ENCODE measurements around the gene ELMOD1.

ELMOD1 gene

GRCh38 chr11:107631931-107632330 lies 41.0 kb downstream of the ELMOD1 start:
- DNase-seq (ENCODE audit: low read depth in 2 of 2, low spot score in 1 of 2): no peak

GRCh38 chr11:107646783-107647182 lies 55.8 kb downstream of the ELMOD1 start:
- no peak for DNase-seq (ENCODE audit: low read depth in 2 of 2, low spot score in 1 of 2)

DNA sequence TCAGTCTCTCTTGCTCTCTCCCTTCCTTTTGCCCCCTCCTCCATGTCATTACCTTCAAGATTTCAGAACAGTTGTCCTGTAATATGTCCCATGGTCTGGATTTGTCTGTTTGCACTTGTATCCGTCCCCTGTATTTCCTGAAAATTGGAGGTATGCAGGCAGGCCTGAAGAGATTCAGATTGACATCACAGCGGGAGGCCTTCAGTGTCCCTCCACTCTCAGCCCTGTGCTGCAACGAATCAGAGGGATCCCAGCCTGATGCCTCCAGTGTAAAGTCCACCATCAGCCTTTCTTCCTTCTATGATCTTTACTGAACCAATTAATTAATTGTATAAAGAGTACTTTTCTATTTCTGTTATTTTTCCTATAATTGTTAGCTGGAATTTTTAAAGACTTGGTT lies 57.3 kb downstream of the ELMOD1 start:
- DNase-seq (ENCODE audit: low read depth in 2 of 2, low spot score in 1 of 2): no peak

DNA sequence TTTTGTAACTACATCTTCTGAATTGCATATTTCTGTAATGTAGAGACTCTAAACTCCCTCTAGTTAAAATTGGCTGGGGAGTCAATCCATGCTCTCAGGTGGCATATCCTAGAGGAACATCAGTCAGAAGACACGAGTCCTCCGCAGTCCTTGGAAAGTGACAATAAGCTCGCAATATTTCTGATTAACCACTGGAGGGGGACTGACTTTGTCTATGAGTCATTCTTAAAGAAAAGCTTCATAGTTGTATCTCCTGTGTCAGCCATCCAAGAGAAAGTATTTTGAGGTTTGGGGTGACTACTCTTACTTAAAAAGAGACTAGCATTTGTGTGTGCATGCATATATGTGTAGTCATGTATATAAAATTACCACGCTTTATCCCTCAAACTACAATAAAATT lies 60.7 kb downstream of the ELMOD1 start:
- DNase-seq (ENCODE audit: low read depth in 2 of 2, low spot score in 1 of 2): no peak

- DNase-seq (ENCODE audit: low read depth in 2 of 2, low spot score in 1 of 2): no peak
These were observed 62.1 kb downstream of the ELMOD1 start for GRCh38 chr11:107653076-107653475.

GRCh38 chr11:107655602-107656001 lies 64.7 kb downstream of the ELMOD1 start:
- no peak for DNase-seq (ENCODE audit: low read depth in 2 of 2, low spot score in 1 of 2)

GRCh38 chr11:107659310-107659709 lies 68.4 kb downstream of the ELMOD1 start:
- DNase-seq (ENCODE audit: low read depth in 2 of 2, low spot score in 1 of 2): no peak

GRCh38 chr11:107660066-107660465 lies 69.1 kb downstream of the ELMOD1 start:
- DNase-seq (ENCODE audit: low read depth in 2 of 2, low spot score in 1 of 2): no peak

DNA sequence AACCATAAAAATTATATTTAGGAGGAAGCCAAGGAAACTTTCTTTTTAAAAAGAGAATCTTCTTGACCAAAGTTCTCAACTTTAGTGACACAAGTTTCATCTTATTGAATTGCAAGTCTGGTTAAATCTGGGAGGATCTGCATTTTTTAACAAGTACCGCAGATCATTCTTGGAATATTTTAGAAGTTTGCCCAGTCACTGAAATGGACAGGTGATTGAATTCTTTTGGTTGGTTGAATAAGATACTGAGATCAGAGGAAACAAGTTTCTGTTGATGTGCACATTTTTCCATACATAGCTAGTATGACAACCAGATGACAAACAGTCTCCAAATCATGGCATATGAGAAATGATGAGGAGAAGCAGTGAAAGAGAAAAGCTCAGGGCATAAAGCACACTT lies 70.7 kb downstream of the ELMOD1 start:
- no peak for DNase-seq (ENCODE audit: low read depth in 2 of 2, low spot score in 1 of 2)

DNA sequence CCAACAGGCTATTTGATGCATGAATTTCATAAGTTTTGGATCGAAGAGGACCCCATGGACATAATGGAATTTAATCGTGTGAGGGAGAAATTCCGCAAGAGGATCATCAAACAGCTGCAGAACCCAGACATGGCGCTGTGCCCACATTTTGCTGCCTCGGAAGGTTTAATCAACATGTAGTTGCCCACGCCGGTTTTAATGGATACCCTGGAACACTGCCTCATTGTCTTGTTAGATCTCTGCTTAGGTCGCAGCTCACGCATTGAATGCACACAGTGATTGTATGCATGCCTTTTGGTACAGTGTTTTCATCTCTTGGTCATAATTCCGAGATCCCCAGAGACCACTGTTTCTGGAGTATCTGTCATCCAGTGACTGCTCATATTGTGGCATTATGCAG lies 74.1 kb downstream of the ELMOD1 start:
- DNase-seq (ENCODE audit: low read depth in 2 of 2, low spot score in 1 of 2): no peak

- no peak for DNase-seq (ENCODE audit: low read depth in 2 of 2, low spot score in 1 of 2)
These were observed 76.1 kb downstream of the ELMOD1 start for GRCh38 chr11:107666911-107667613.

GRCh38 chr11:107669191-107669740 lies 78.3 kb downstream of the ELMOD1 start:
- DNase-seq (ENCODE audit: low read depth in 2 of 2, low spot score in 1 of 2): no peak

- no peak for DNase-seq (ENCODE audit: low read depth in 2 of 2, low spot score in 1 of 2)
These were observed 79.1 kb downstream of the ELMOD1 start for GRCh38 chr11:107669893-107670601.

DNA sequence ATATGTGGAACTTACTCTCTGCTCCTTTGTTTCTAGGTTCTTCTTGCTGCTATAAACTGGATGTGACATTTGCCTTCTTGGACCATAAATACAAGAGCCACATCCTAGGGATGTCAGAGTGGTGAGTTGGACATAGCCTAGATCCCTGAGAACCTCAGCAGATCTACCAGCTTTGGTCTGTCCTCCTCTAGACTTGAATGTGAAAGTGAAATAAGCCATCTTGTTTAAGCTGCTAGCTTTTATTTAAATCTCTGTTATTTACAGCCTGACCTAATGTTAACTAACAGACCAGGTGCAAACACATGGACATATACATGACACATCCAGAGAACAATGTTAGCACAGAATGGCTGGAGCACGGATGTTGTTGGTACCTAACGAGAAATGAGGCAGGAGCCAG lies 85.0 kb downstream of the ELMOD1 start:
- no peak for DNase-seq (ENCODE audit: low read depth in 2 of 2, low spot score in 1 of 2)

DNA sequence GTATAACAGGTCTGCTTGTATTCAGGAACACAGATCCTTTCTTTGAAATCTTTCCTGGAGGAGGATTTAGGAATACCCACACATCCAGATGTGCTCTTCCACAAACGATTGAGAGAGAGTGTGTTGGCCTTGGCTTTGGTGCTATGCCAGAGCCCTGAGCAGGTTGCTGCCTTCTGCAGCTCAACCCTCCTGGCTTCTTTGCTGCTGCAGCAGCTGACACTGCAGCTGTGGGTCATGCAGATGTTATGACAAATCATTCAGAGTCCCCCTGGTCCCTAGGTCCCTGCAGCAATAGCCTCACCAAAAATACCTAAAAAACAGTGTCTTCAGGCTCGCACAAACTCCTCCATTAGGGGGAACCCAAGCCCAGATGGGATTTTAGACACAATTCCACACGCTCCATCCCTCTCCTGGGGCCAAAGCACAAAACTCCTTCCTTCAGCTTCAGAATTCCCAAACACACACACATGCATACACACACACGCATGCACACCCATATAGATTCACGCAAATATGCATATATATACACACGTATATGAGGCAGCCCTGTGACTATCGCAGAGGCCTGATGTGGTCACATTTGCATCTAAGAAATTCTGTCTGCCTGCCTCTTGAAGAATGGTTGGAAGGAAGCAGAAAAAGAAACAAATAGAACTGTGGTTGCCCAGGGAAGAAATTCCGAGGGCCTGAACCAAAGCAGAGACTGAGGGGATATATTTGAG lies 85.5 kb downstream of the ELMOD1 start:
- no peak for DNase-seq (ENCODE audit: low read depth in 2 of 2, low spot score in 1 of 2)

- DNase-seq (ENCODE audit: low read depth in 2 of 2, low spot score in 1 of 2): no peak
These were observed 87.1 kb downstream of the ELMOD1 start for GRCh38 chr11:107677924-107678631.

- DNase-seq (ENCODE audit: low read depth in 2 of 2, low spot score in 1 of 2): no peak
These were observed 87.7 kb downstream of the ELMOD1 start for GRCh38 chr11:107678632-107678971.

- DNase-seq (ENCODE audit: low read depth in 2 of 2, low spot score in 1 of 2): no peak
These were observed 88.5 kb downstream of the ELMOD1 start for GRCh38 chr11:107679255-107680024.

DNA sequence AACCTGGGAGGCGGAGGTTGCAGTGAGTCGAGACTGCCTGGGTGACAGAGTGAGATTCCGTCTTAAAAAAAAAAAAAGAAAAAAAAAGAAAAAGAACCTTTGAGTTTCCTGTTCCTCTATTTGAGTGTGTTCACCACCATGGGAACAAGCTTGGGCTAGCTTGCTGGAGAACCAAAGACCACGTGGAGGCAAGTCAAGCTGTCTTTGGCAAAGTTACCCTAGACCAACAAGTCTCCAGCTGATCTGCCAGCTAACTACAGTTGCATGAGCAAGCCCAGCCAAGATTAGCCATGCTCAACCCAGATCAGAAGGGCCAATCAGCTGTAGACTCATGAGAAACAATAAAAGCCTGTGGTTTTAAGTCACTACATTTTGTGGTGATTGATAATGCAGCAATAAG lies 91.2 kb downstream of the ELMOD1 start:
- DNase-seq (ENCODE audit: low read depth in 2 of 2, low spot score in 1 of 2): no peak

GRCh38 chr11:107682572-107682971 lies 91.6 kb downstream of the ELMOD1 start:
- DNase-seq (ENCODE audit: low read depth in 2 of 2, low spot score in 1 of 2): no peak

DNA sequence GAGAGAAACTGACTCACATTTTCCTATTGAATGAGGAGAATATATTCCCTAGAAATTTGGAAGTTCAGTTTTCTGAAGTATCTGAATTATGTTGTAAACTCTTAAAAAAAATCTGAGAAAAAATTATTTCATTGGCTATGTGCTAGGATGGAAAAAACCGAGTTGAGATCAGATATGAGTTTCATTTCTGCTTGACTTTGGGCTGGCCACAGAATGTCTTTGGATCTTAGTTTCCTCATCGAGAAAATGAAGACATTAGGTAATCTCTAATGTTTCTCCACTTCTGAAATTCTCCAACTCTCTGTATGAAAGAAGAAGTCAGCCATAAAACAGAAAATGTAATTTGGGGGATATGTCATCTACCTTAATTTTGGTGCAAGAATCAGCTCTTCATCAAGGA lies 92.1 kb downstream of the ELMOD1 start:
- no peak for DNase-seq (ENCODE audit: low read depth in 2 of 2, low spot score in 1 of 2)

Data from stimulated activated CD8-positive, alpha-beta memory T cell treated with anti-CD3 and anti-CD28 coated beads, Interleukin-4, amount 100 ng/mL, for 4 hours (primary cell).